IMR-90 (cell line): Measurements from ENCODE around the gene CALML3. TPM values are rescaled to one million over a fixed set of nuclear protein-coding genes. Genes with fewer than 3 reads are reported as not detected.

Source experiments
- ATAC-seq: fragments of 200-7000 bp; cut with Tn5 transposase; 2 replicates; pipeline ENCODE4 v1.9.1; 2020; ENCODE audit warnings: low read depth, mild to moderate bottlenecking, moderate library complexity
- BruUV-seq: library from RNA; stranded (reverse); fragments of 400-500 nt; replicated peaks from 2 replicates; lab custom pipeline; 2021; lab: Mats Ljungman, UMichigan
- CTCF ChIA-PET: fragments of 300-600 bp; formaldehyde crosslinking; extraction: SDS; loops from one replicate; lab custom pipeline; 2021; ENCODE audit warnings: antibody characterized with exemption; lab: Yijun Ruan, JAX
- POLR2A ChIA-PET: fragments of 300-600 bp; sonication (Branson Sonifier 250); formaldehyde crosslinking; loops from one replicate; lab custom pipeline; 2022; ENCODE audit warnings: antibody characterized with exemption; ENCODE audit not compliant: unreplicated experiment; lab: Charles Lee
- DNase-seq: peaks from one replicate; pipeline ENCODE4 v3.0.0; 2013
- H2AFZ ChIP-seq: replicated peaks from 2 replicates; pipeline ENCODE3; 2013; ENCODE audit warnings: low read length, mild to moderate bottlenecking; ENCODE audit not compliant: poor library complexity
- H2AK5ac ChIP-seq: 2 replicates; pipeline ENCODE4 v1.6.1; 2013; ENCODE audit warnings: low read depth, low read length, inconsistent platforms
- H2AK9ac ChIP-seq: replicated peaks from 2 replicates; pipeline ENCODE3; 2013; ENCODE audit warnings: mild to moderate bottlenecking, low read depth, low read length, moderate library complexity; ENCODE audit not compliant: poor library complexity
- H2BK120ac ChIP-seq: 2 replicates; pipeline ENCODE4 v1.6.1; 2013; ENCODE audit warnings: low read depth, low read length, inconsistent platforms
- H2BK15ac ChIP-seq: 3 replicates; pipeline ENCODE4 v1.6.1; 2013; ENCODE audit warnings: low read depth, low read length, inconsistent platforms
- H2BK20ac ChIP-seq: 2 replicates; pipeline ENCODE4 v1.6.1; 2013; ENCODE audit warnings: low read depth, mild to moderate bottlenecking, inconsistent platforms, low read length, moderate library complexity
- H2BK5ac ChIP-seq: 2 replicates; pipeline ENCODE4 v1.6.1; 2013; ENCODE audit warnings: mild to moderate bottlenecking, low read depth, low read length, inconsistent platforms; ENCODE audit not compliant: poor library complexity, severe bottlenecking
- H3K14ac ChIP-seq: replicated peaks from 2 replicates; pipeline ENCODE4 v1.6.1; 2013; ENCODE audit warnings: low read depth, low read length, inconsistent platforms
- H3K18ac ChIP-seq: 2 replicates; pipeline ENCODE4 v1.6.1; 2013; ENCODE audit warnings: low read depth, low read length, control low read depth
- H3K23ac ChIP-seq: 2 replicates; pipeline ENCODE4 v1.6.1; 2013; ENCODE audit warnings: low read depth, low read length, inconsistent platforms
- H3K27ac ChIP-seq: 2 replicates; pipeline ENCODE4 v1.5.1; 2013; ENCODE audit warnings: mild to moderate bottlenecking, control low read depth, low read length; ENCODE audit not compliant: insufficient read depth
- H3K27me3 ChIP-seq: 2 replicates; pipeline ENCODE4 v1.6.1; 2013; ENCODE audit warnings: low read length; ENCODE audit not compliant: control insufficient read depth, insufficient read depth
- H3K36me3 ChIP-seq: 2 replicates; pipeline ENCODE4 v1.6.1; 2013; ENCODE audit warnings: low read length, mixed read lengths; ENCODE audit not compliant: control insufficient read depth, insufficient read depth
- H3K4ac ChIP-seq: 2 replicates; pipeline ENCODE4 v1.6.1; 2013; ENCODE audit warnings: low read depth, low read length, inconsistent platforms
- H3K4me1 ChIP-seq: 2 replicates; pipeline ENCODE4 v1.6.1; 2013; ENCODE audit warnings: low read length, mixed read lengths; ENCODE audit not compliant: control insufficient read depth, insufficient read depth
- H3K4me2 ChIP-seq: 2 replicates; pipeline ENCODE4 v1.6.1; 2013; ENCODE audit warnings: low read depth, mild to moderate bottlenecking, control low read depth, low read length, moderate library complexity
- H3K4me3 ChIP-seq: 2 replicates; pipeline ENCODE4 v1.5.1; 2013; ENCODE audit warnings: low read depth, mild to moderate bottlenecking, control low read depth, low read length, moderate library complexity; ENCODE audit not compliant: insufficient read depth
- H3K56ac ChIP-seq: 2 replicates; pipeline ENCODE4 v1.6.1; 2013; ENCODE audit warnings: low read length, inconsistent platforms; ENCODE audit not compliant: insufficient read depth; ENCODE audit errors: extremely low read depth
- H3K79me1 ChIP-seq, 2 experiments: 2 replicates each; pipeline ENCODE4 v1.6.1; 2013; ENCODE audit warnings: low read length in 2 of 2, inconsistent platforms in 1 of 2, low read depth in 1 of 2
- H3K9ac ChIP-seq: 2 replicates; pipeline ENCODE4 v1.6.1; 2013; ENCODE audit warnings: low read depth, low read length, control low read depth
- H3K9me1 ChIP-seq: 2 replicates; pipeline ENCODE4 v1.6.1; 2013; ENCODE audit warnings: low read length, inconsistent platforms; ENCODE audit not compliant: insufficient read depth
- H3K9me3 ChIP-seq: 2 replicates; pipeline ENCODE4 v1.6.1; 2013; ENCODE audit warnings: low read length; ENCODE audit not compliant: control insufficient read depth, insufficient read depth
- H4K20me1 ChIP-seq: 2 replicates; pipeline ENCODE4 v1.6.1; 2013; ENCODE audit warnings: low read length, inconsistent platforms; ENCODE audit not compliant: insufficient read depth
- H4K5ac ChIP-seq: 2 replicates; pipeline ENCODE4 v1.6.1; 2013; ENCODE audit warnings: mild to moderate bottlenecking, low read depth, low read length, control low read depth
- H4K8ac ChIP-seq, 2 experiments: 2 replicates each; pipeline ENCODE4 v1.6.1; 2013; ENCODE audit warnings: low read depth in 2 of 2, low read length in 2 of 2, control low read depth in 1 of 2, inconsistent platforms in 1 of 2
- H4K91ac ChIP-seq: 2 replicates; pipeline ENCODE4 v1.6.1; 2013; ENCODE audit warnings: low read depth, low read length, inconsistent platforms; ENCODE audit not compliant: insufficient read depth
- CHD1 ChIP-seq: IDR thresholded peaks from 2 replicates; pipeline ENCODE4 v1.6.1; 2012; ENCODE audit warnings: low read depth, low read length, improper control_type of control experiment
- FOS ChIP-seq: fragments of 150-350 bp; IDR thresholded peaks from 2 replicates; pipeline ENCODE4 v1.6.1; 2016; ENCODE audit warnings: low read depth, low read length
- MAFK ChIP-seq: IDR thresholded peaks from 2 replicates; pipeline ENCODE4 v1.6.1; 2012; ENCODE audit warnings: low read depth, low read length, improper control_type of control experiment
- MXI1 ChIP-seq: IDR thresholded peaks from 2 replicates; pipeline ENCODE4 v1.6.1; 2012; ENCODE audit warnings: low read depth, mild to moderate bottlenecking, low read length, moderate library complexity, borderline replicate concordance
- POLR2A ChIP-seq: IDR thresholded peaks from 2 replicates; pipeline ENCODE4 v1.6.1; 2012; ENCODE audit warnings: mild to moderate bottlenecking, low read depth, low read length
- RAD21 ChIP-seq: IDR thresholded peaks from 2 replicates; pipeline ENCODE4 v1.6.1; 2012; ENCODE audit warnings: low read length, improper control_type of control experiment
- RFX5 ChIP-seq: IDR thresholded peaks from 2 replicates; pipeline ENCODE4 v1.8.0; 2012; ENCODE audit warnings: low read depth, mild to moderate bottlenecking, low read length, moderate library complexity
- WGBS, 2 experiments: methylation state at CpG; one replicate each; pipeline versions ENCODE4 v1.1.5 to v1.1.7; 2013; ENCODE audit warnings: missing lambda C conversion rate in 2 of 2; ENCODE audit not compliant: insufficient read length in 1 of 2; ENCODE audit errors: extremely low coverage in 2 of 2; 5-methylcytosine and 5-hydroxymethylcytosine counted together
- dilution Hi-C: fragments of 300-500 bp; cut with HindIII; formaldehyde crosslinking; loops from one replicate; pipeline ENCODE4 v1.14.3; 2018; ENCODE audit warnings: low sequenced_read_pairs; ENCODE audit not compliant: unreplicated experiment
- in situ Hi-C: fragments of 300-500 bp; cut with MboI; formaldehyde crosslinking; loops from 3 replicates; pipeline ENCODE4 v1.14.3; 2019; ENCODE audit warnings: low sequenced_read_pairs, inconsistent platforms, mixed read lengths
- intact Hi-C: fragments of 100-400 bp; cut with micrococcal nuclease; formaldehyde crosslinking; loops from 2 replicates; pipeline ENCODE4 v1.10.0; 2022
- polyA plus RNA-seq, 3 experiments: library from polyadenylated mRNA; depleted of rRNA; stranded (reverse); fragments of >200 nt; gene quantifications; 2 replicates each; pipeline ENCODE4 v1.2.3, GENCODE V29; 2012; ENCODE audit warnings: low replicate concordance in 1 of 3
- total RNA-seq: library from RNA; depleted of rRNA; stranded (reverse); fragments of >200 nt; gene quantifications from 2 replicates; pipeline ENCODE4 v1.2.3, GENCODE V29; 2012
- TF ChIP-seq, protein P1 (sequence below): conservative IDR thresholded peaks from 2 replicates; pipeline ENCODE4 v1.5.1; 2012; ENCODE audit warnings: mild to moderate bottlenecking, low read depth, low read length, improper control_type of control experiment

CALML3 gene
- total and polyA plus RNA-seq, 2 of the 4 experiments (the other 2 are of a cell fraction), result not detected

DNA sequence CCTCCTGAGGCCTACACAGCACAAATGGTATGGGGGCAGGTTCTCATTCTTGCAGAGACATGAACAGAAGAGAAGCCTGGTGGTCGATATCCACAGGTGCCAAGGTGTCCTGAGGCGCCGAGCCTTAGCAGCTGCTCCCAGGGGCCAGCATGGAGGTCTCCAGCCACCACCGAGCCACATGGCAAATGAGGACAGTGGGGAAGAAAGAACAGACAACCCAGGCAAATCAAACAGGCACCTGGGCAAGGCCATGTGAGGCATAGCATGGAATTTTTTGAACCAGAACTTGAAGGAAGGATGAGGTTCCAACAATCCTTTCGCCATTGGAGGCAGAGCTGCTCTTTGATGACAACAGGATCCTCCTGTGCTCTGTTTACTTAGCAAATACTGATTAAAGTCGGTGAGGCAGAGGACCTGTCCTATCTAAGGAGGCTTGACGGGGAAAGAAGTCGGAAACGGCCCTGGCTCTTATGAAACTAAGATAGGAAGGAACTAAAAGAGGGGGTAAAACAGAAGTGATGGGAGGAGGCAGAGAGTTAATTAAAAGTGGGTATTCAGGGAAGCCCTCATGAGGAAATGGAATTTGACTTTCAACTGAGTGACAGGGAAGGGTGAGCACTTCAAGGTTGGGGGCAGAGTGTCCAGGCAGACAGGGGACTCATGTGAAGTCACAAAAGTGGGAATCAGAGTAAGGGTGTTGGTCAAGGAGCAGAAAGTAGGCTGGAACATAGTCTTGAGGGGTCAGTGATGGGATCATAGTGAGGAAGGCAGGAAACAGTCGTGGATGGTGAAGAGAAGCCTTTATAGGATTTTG, 8.6 kb upstream of the CALML3 start (continued):
- no peak for TF ChIP-seq CHD1

DNA sequence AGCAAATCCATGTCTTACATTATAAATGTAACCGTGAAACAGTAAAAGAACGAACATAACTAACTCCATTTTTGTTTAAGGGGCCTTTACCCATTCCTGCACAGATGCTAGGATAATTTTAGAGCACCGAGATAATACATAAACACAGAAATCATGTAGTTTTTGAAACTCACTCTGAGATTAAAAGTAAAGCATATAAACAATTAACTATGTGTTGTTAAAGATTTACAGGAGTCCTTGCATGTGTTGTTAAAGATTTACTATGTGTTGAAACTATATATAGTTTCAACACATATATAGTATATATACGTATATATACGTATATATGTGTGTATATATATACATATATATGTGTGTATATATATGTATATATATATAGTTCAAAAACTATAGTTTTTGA, 7.2 kb upstream of the CALML3 start:
- Histone ChIP-seq H2AFZ (no peak overlapping the region), H3K9me3 (no peaks in the 10 kb centered on the region), H3K27ac (no peak overlapping the region), H3K27me3 (peaks cover 28% of the 10 kb centered on the region), H3K23ac (no peak overlapping the region), H4K91ac (no peak overlapping the region), H3K9me1 (no peaks in the 10 kb centered on the region), H3K36me3 (no peaks in the 10 kb centered on the region), H3K9ac (no peak overlapping the region), H3K18ac (no peak overlapping the region), H2BK15ac (no peak overlapping the region), H2BK20ac (no peak overlapping the region), H4K5ac (no peak overlapping the region), H3K14ac (no peak overlapping the region), H2BK5ac (no peak overlapping the region), H2AK5ac (no peak overlapping the region), H2AK9ac (no peak overlapping the region), H2BK120ac (no peak overlapping the region), H3K56ac (no peak overlapping the region), H3K4me1 (no peaks in the 10 kb centered on the region), H4K8ac (no peak overlapping the region), H3K4me3 (no peak overlapping the region), H3K4ac (no peak overlapping the region), H3K4me2 (no peak overlapping the region), H3K79me1 (no peaks in the 10 kb centered on the region), H4K20me1 (no peaks in the 10 kb centered on the region)
- WGBS, 2 experiments, result no CpG with 5 or more reads among the region's 5 CpGs
- DNase-seq (no peak), ATAC-seq (no peak)
- BruUV-seq, result no TSS peak
- intact Hi-C loops (no loop called here), dilution Hi-C loops (no loop called here), in situ Hi-C loops (no loop called here)
- no peak for TF ChIP-seq RAD21
- no peak for TF ChIP-seq MXI1
- TF ChIP-seq POLR2A, result no peak
- TF ChIP-seq RFX5, result no peak
- TF ChIP-seq, protein P1, sequence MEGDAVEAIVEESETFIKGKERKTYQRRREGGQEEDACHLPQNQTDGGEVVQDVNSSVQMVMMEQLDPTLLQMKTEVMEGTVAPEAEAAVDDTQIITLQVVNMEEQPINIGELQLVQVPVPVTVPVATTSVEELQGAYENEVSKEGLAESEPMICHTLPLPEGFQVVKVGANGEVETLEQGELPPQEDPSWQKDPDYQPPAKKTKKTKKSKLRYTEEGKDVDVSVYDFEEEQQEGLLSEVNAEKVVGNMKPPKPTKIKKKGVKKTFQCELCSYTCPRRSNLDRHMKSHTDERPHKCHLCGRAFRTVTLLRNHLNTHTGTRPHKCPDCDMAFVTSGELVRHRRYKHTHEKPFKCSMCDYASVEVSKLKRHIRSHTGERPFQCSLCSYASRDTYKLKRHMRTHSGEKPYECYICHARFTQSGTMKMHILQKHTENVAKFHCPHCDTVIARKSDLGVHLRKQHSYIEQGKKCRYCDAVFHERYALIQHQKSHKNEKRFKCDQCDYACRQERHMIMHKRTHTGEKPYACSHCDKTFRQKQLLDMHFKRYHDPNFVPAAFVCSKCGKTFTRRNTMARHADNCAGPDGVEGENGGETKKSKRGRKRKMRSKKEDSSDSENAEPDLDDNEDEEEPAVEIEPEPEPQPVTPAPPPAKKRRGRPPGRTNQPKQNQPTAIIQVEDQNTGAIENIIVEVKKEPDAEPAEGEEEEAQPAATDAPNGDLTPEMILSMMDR, result no peak
- no peak for TF ChIP-seq CHD1
- TF ChIP-seq FOS, result no peak
- TF ChIP-seq MAFK, result no peak
- CTCF ChIA-PET, result no interaction called here
- POLR2A ChIA-PET, result no interaction called here
